Small intestine (tissue), 7 donors: Measurements from ENCODE around the gene PSD2. TPM values are rescaled to one million over a fixed set of nuclear protein-coding genes. Genes with fewer than 3 reads are reported as not detected.

ENCODE experiments used
- DNase-seq, 2 donors: peaks; one replicate each; pipeline versions ENCODE4 v3.0.0 to v3.0.0-alpha.2; 2013
- FAIRE-seq: peaks from 2 replicates; lab custom pipeline; 2012; peaks lifted over from hg19 to GRCh38; lab: Jason Lieb, UNC
- H3K27ac ChIP-seq, 3 donors: one replicate each; pipeline ENCODE4 v1.5.1; 2013; ENCODE audit warnings: low read length in 2 of 3, mild to moderate bottlenecking in 2 of 3, control low read depth in 1 of 3, inconsistent platforms in 1 of 3, low read depth in 1 of 3, moderate library complexity in 1 of 3
- H3K27me3 ChIP-seq, 3 donors: one replicate each; pipeline ENCODE4 v1.6.1; 2013; ENCODE audit warnings: low read length in 3 of 3, inconsistent platforms in 1 of 3; ENCODE audit not compliant: control insufficient read depth in 3 of 3, insufficient read depth in 3 of 3
- H3K36me3 ChIP-seq, 3 donors: one replicate each; pipeline ENCODE4 v1.6.1; 2013; ENCODE audit warnings: low read length in 3 of 3, inconsistent platforms in 1 of 3, low read depth in 1 of 3, mild to moderate bottlenecking in 1 of 3, moderate library complexity in 1 of 3; ENCODE audit not compliant: control insufficient read depth in 3 of 3, insufficient read depth in 2 of 3
- H3K4me1 ChIP-seq, 3 donors: one replicate each; pipeline ENCODE4 v1.6.1; 2013; ENCODE audit warnings: low read length in 2 of 3, inconsistent platforms in 1 of 3, low read depth in 1 of 3, mild to moderate bottlenecking in 1 of 3, moderate library complexity in 1 of 3; ENCODE audit not compliant: control insufficient read depth in 3 of 3, insufficient read depth in 2 of 3
- H3K4me3 ChIP-seq, 3 donors: one replicate each; pipeline ENCODE4 v1.5.1; 2013; ENCODE audit warnings: low read length in 3 of 3, control low read depth in 1 of 3, inconsistent platforms in 1 of 3, low read depth in 1 of 3, mild to moderate bottlenecking in 1 of 3, moderate library complexity in 1 of 3
- H3K9me3 ChIP-seq, 2 donors: one replicate each; pipeline ENCODE4 v1.6.1; 2013; ENCODE audit warnings: low read depth in 1 of 2, low read length in 1 of 2; ENCODE audit not compliant: control insufficient read depth in 2 of 2, insufficient read depth in 1 of 2
- WGBS, 3 donors: extraction: QIAGEN DNeasy Blood & Tissue Kit; methylation state at CpG; one replicate each; pipeline ENCODE4 v1.1.7; 2013; 5-methylcytosine and 5-hydroxymethylcytosine counted together
- polyA plus RNA-seq, 4 donors: library from polyadenylated mRNA; stranded (reverse) in 3 of 4; unstranded in 1 of 4; fragments of 200-250 nt in 3 of 4; fragments of 120-200 nt in 1 of 4; gene quantifications; one replicate each; pipeline versions ENCODE4 v1.2.1 to v1.2.3, GENCODE V29; 2013
- donor health status: healthy with polysubstance abuse.
- donor health status: control.
- donor health status: control.
- donor health status: Bipolar disorder and iron deficiency.
- donor health status: healthy.

PSD2 gene
- polyA plus RNA-seq, 4 donors = 0.12 to 0.34 TPM; not detected in 2

GRCh38 chr5:139878093-139878492 lies 82.5 kb downstream of the PSD2 start:
- Histone ChIP-seq H3K27ac (no peak overlapping the region), H3K9me3 (no peaks in the 10 kb centered on the region), H3K27me3 (peaks cover 0 to 42% (median 0%) of the 10 kb centered on the region in 3 donors), H3K36me3 (peaks cover 0 to 3% (median 0%) of the 10 kb centered on the region in 3 donors), H3K4me1 (peaks cover 0 to 3% (median 0%) of the 10 kb centered on the region in 3 donors), H3K4me3 (no peak overlapping the region)
- DNase-seq = no peak
- WGBS, 3 donors = 89 to 97% (median 91%) methylated on average over 3 of the region's 3 CpGs
- FAIRE-seq = no peak

GRCh38 chr5:139880416-139881142 lies 85.0 kb downstream of the PSD2 start:
- 60 to 77% (median 71%) methylated on average over 18 of the region's 18 CpGs for WGBS, 3 donors
- peaks cover 0 to 3% (median 0%) of the 10 kb centered on the region in 3 donors for H3K4me1 ChIP-seq
- peak in 1 of 2 donors; percentile 17 for DNase-seq

GRCh38 chr5:139881143-139881733 lies 85.6 kb downstream of the PSD2 start:
- FAIRE-seq (no peak), DNase-seq (no peak)
- peaks cover 0 to 3% (median 0%) of the 10 kb centered on the region in 3 donors for H3K4me1 ChIP-seq
- no peaks in the 10 kb centered on the region for H3K9me3 ChIP-seq
- no peak overlapping the region for H3K4me3 ChIP-seq
- peaks cover 0 to 3% (median 0%) of the 10 kb centered on the region in 3 donors for H3K36me3 ChIP-seq
- peaks cover 0 to 33% (median 0%) of the 10 kb centered on the region in 3 donors for H3K27me3 ChIP-seq
- WGBS, 3 donors = 70 to 84% (median 74%) methylated on average over 5 of the region's 5 CpGs
- peak overlapping the region in 1 of 3 donors; percentile 38 for H3K27ac ChIP-seq

More at GRCh38 chr5:139880416-139881142, 85.0 kb downstream of the PSD2 start:
- Histone ChIP-seq H3K4me3 (no peak overlapping the region), H3K9me3 (no peaks in the 10 kb centered on the region), H3K27ac (peak overlapping the region in 1 of 3 donors; percentile 38), H3K27me3 (peaks cover 0 to 30% (median 0%) of the 10 kb centered on the region in 3 donors), H3K36me3 (peaks cover 0 to 3% (median 0%) of the 10 kb centered on the region in 3 donors)
- FAIRE-seq = no peak

GRCh38 chr5:139882316-139882715 lies 86.7 kb downstream of the PSD2 start:
- DNase-seq (no peak), FAIRE-seq (no peak)
- H3K27ac ChIP-seq = no peak overlapping the region
- WGBS, 3 donors = 69 to 71% (median 70%) methylated on average over 3 of the region's 3 CpGs
- H3K27me3 ChIP-seq = peaks cover 0 to 38% (median 0%) of the 10 kb centered on the region in 3 donors
- H3K36me3 ChIP-seq = peaks cover 0 to under 1% (median 0%) of the 10 kb centered on the region in 3 donors
- peaks cover 0 to 3% (median 0%) of the 10 kb centered on the region in 3 donors for H3K4me1 ChIP-seq
- H3K9me3 ChIP-seq = no peaks in the 10 kb centered on the region
- H3K4me3 ChIP-seq = no peak overlapping the region

- Histone ChIP-seq H3K4me1 (peaks cover 0 to 3% (median 0%) of the 10 kb centered on the region in 3 donors), H3K27ac (no peak overlapping the region), H3K9me3 (no peaks in the 10 kb centered on the region), H3K4me3 (no peak overlapping the region), H3K27me3 (peaks cover 0 to 33% (median 0%) of the 10 kb centered on the region in 3 donors), H3K36me3 (no peaks in the 10 kb centered on the region)
- 51 to 64% (median 61%) methylated on average over 10 of the region's 10 CpGs for WGBS, 3 donors
- FAIRE-seq (no peak), DNase-seq (no peak)
These were observed 87.4 kb downstream of the PSD2 start for GRCh38 chr5:139882961-139883539.

- H3K9me3 ChIP-seq = no peaks in the 10 kb centered on the region
- WGBS, 3 donors = 80 to 85% (median 81%) methylated on average over 3 of the region's 3 CpGs
- no peak overlapping the region for H3K4me3 ChIP-seq
- DNase-seq (no peak), FAIRE-seq (no peak)
- H3K36me3 ChIP-seq = no peaks in the 10 kb centered on the region
- peaks cover 0 to 33% (median 0%) of the 10 kb centered on the region in 3 donors for H3K27me3 ChIP-seq
- peaks cover 0 to 3% (median 0%) of the 10 kb centered on the region in 3 donors for H3K4me1 ChIP-seq
- H3K27ac ChIP-seq = no peak overlapping the region
These were observed 88.5 kb downstream of the PSD2 start for GRCh38 chr5:139884144-139884543.

- 36 to 58% (median 56%) methylated on average over 3 of the region's 3 CpGs for WGBS, 3 donors
- no peak overlapping the region for H3K27ac ChIP-seq
- DNase-seq (no peak), FAIRE-seq (no peak)
- no peaks in the 10 kb centered on the region for H3K9me3 ChIP-seq
- H3K4me3 ChIP-seq = no peak overlapping the region
- H3K36me3 ChIP-seq = no peaks in the 10 kb centered on the region
- H3K27me3 ChIP-seq = peaks cover 0 to 29% (median 0%) of the 10 kb centered on the region in 3 donors
- H3K4me1 ChIP-seq = peaks cover 0 to 3% (median 0%) of the 10 kb centered on the region in 3 donors
These were observed 89.1 kb downstream of the PSD2 start for GRCh38 chr5:139884734-139885133.

- H3K4me3 ChIP-seq = no peak overlapping the region
- WGBS, 3 donors = 86 to 89% (median 86%) methylated on average over 15 of the region's 15 CpGs
- H3K27ac ChIP-seq = no peak overlapping the region
- H3K36me3 ChIP-seq = no peaks in the 10 kb centered on the region
- no peaks in the 10 kb centered on the region for H3K9me3 ChIP-seq
- no peaks in the 10 kb centered on the region for H3K4me1 ChIP-seq
- FAIRE-seq = no peak
- peaks cover 0 to 23% (median 0%) of the 10 kb centered on the region in 3 donors for H3K27me3 ChIP-seq
- DNase-seq = no peak
These were observed 89.7 kb downstream of the PSD2 start for GRCh38 chr5:139885172-139885856.
